ENCODE measurements around the gene MLST8.

Gene MLST8

DNA sequence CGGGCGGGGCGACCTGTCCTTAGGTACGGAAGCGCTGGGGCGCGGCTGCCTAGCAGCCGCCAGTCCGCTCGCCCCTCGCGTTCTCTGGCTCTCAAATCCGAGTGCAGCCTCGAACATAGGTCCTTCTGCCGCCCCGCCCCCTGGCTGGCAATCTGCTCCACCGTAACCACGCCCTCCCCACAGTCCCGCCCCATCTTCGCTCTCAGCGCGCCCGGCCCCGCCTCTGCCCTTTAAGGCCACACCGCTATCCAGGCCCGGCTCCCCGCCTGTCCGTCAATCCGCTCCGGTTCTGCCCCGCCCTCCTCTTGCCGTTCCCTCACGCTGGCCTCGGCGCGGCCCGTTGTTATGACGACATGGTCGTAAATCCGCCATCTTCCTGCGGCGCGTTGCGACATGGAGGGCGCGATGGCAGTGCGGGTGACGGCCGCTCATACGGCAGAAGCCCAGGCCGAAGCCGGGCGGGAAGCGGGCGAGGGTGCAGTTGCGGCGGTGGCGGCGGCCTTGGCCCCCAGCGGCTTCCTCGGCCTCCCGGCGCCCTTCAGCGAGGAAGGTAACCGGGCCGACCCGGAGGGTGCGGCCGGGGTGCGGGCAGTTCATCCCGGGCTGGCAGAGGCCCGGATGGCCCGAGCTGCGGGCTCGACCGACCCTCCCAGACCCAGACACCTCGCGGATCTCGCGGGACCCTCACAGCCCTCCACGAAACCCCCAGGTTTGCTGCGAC lies 18.1 kb downstream of the MLST8 start, which contains the start of gene E4F1 (continued):
- TF ChIP-seq, protein P1, sequence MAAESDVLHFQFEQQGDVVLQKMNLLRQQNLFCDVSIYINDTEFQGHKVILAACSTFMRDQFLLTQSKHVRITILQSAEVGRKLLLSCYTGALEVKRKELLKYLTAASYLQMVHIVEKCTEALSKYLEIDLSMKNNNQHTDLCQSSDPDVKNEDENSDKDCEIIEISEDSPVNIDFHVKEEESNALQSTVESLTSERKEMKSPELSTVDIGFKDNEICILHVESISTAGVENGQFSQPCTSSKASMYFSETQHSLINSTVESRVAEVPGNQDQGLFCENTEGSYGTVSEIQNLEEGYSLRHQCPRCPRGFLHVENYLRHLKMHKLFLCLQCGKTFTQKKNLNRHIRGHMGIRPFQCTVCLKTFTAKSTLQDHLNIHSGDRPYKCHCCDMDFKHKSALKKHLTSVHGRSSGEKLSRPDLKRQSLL (tag by site-specific recombination; IDR thresholded peaks at IDR 0.05), result no peak
- no peak for TF ChIP-seq ZNF555 (tag by site-specific recombination; conservative IDR thresholded peaks at IDR 0.05)
- TF ChIP-seq KLF8 (tag by site-specific recombination; IDR thresholded peaks at IDR 0.05), result peak; percentile 87
- TF ChIP-seq, protein P2, sequence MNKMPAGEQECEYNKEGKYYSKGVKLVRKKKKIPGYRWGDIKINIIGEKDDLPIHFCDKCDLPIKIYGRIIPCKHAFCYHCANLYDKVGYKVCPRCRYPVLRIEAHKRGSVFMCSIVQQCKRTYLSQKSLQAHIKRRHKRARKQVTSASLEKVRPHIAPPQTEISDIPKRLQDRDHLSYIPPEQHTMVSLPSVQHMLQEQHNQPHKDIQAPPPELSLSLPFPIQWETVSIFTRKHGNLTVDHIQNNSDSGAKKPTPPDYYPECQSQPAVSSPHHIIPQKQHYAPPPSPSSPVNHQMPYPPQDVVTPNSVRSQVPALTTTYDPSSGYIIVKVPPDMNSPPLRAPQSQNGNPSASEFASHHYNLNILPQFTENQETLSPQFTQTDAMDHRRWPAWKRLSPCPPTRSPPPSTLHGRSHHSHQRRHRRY (tag by site-specific recombination; IDR thresholded peaks at IDR 0.05), result no peak
- peak; percentile 99 for TF ChIP-seq KLF9 (tag by site-specific recombination; IDR thresholded peaks at IDR 0.05; ENCODE audit: low read depth)
- peak; percentile 51 for TF ChIP-seq KLF10 (tag by site-specific recombination; IDR thresholded peaks at IDR 0.05)
- peak; percentile 58; the same call in 1 of the 2 replicates for TF ChIP-seq ZIC2 (tag by site-specific recombination; IDR thresholded peaks at IDR 0.05)
- peak; percentile 56; the same call in 1 of the 2 replicates for TF ChIP-seq ZNF76 (tag by site-specific recombination; IDR thresholded peaks at IDR 0.05; ENCODE audit: borderline replicate concordance, low read depth)
- TF ChIP-seq ZNF621 (tag by site-specific recombination; IDR thresholded peaks at IDR 0.05), result no peak
- TF ChIP-seq, protein P3, sequence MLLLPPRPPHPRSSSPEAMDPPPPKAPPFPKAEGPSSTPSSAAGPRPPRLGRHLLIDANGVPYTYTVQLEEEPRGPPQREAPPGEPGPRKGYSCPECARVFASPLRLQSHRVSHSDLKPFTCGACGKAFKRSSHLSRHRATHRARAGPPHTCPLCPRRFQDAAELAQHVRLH (tag by site-specific recombination; IDR thresholded peaks at IDR 0.05), result peak; percentile 50; the same call in 1 of the 2 replicates
- no peak; the same call in 1 of the 2 replicates for TF ChIP-seq EGR2 (tag by site-specific recombination; IDR thresholded peaks at IDR 0.05; ENCODE audit: low read depth)
- peak; percentile 94 for TF ChIP-seq SP3 (tag by site-specific recombination; IDR thresholded peaks at IDR 0.05)
- TF ChIP-seq, protein P4, sequence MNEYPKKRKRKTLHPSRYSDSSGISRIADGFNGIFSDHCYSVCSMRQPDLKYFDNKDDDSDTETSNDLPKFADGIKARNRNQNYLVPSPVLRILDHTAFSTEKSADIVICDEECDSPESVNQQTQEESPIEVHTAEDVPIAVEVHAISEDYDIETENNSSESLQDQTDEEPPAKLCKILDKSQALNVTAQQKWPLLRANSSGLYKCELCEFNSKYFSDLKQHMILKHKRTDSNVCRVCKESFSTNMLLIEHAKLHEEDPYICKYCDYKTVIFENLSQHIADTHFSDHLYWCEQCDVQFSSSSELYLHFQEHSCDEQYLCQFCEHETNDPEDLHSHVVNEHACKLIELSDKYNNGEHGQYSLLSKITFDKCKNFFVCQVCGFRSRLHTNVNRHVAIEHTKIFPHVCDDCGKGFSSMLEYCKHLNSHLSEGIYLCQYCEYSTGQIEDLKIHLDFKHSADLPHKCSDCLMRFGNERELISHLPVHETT (tag by site-specific recombination; IDR thresholded peaks at IDR 0.05), result 0 out of 2 replicates have a peak, but pooled peaks have one; percentile 18
- peak; percentile 97 for TF ChIP-seq ZEB2 (tag by site-specific recombination; IDR thresholded peaks at IDR 0.05)
- TF ChIP-seq, protein P5, sequence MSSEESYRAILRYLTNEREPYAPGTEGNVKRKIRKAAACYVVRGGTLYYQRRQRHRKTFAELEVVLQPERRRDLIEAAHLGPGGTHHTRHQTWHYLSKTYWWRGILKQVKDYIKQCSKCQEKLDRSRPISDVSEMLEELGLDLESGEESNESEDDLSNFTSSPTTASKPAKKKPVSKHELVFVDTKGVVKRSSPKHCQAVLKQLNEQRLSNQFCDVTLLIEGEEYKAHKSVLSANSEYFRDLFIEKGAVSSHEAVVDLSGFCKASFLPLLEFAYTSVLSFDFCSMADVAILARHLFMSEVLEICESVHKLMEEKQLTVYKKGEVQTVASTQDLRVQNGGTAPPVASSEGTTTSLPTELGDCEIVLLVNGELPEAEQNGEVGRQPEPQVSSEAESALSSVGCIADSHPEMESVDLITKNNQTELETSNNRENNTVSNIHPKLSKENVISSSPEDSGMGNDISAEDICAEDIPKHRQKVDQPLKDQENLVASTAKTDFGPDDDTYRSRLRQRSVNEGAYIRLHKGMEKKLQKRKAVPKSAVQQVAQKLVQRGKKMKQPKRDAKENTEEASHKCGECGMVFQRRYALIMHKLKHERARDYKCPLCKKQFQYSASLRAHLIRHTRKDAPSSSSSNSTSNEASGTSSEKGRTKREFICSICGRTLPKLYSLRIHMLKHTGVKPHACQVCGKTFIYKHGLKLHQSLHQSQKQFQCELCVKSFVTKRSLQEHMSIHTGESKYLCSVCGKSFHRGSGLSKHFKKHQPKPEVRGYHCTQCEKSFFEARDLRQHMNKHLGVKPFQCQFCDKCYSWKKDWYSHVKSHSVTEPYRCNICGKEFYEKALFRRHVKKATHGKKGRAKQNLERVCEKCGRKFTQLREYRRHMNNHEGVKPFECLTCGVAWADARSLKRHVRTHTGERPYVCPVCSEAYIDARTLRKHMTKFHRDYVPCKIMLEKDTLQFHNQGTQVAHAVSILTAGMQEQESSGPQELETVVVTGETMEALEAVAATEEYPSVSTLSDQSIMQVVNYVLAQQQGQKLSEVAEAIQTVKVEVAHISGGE (tag by site-specific recombination; conservative IDR thresholded peaks at IDR 0.05; ENCODE audit: low read depth), result peak; percentile 22
- TF ChIP-seq SP7 (tag by site-specific recombination; IDR thresholded peaks at IDR 0.05), result peak; percentile 87
- TF ChIP-seq, protein P6, sequence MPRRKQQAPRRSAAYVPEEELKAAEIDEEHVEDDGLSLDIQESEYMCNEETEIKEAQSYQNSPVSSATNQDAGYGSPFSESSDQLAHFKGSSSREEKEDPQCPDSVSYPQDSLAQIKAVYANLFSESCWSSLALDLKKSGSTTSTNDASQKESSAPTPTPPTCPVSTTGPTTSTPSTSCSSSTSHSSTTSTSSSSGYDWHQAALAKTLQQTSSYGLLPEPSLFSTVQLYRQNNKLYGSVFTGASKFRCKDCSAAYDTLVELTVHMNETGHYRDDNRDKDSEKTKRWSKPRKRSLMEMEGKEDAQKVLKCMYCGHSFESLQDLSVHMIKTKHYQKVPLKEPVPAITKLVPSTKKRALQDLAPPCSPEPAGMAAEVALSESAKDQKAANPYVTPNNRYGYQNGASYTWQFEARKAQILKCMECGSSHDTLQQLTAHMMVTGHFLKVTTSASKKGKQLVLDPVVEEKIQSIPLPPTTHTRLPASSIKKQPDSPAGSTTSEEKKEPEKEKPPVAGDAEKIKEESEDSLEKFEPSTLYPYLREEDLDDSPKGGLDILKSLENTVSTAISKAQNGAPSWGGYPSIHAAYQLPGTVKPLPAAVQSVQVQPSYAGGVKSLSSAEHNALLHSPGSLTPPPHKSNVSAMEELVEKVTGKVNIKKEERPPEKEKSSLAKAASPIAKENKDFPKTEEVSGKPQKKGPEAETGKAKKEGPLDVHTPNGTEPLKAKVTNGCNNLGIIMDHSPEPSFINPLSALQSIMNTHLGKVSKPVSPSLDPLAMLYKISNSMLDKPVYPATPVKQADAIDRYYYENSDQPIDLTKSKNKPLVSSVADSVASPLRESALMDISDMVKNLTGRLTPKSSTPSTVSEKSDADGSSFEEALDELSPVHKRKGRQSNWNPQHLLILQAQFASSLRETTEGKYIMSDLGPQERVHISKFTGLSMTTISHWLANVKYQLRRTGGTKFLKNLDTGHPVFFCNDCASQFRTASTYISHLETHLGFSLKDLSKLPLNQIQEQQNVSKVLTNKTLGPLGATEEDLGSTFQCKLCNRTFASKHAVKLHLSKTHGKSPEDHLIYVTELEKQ (tag by site-specific recombination; IDR thresholded peaks at IDR 0.05; ENCODE audit: borderline replicate concordance), result peak; percentile 35; the same call in 1 of the 2 replicates
- no peak for TF ChIP-seq SCRT1 (tag by site-specific recombination; IDR thresholded peaks at IDR 0.05; ENCODE audit: borderline replicate concordance)
- no peak for TF ChIP-seq ZNF112 (tag by site-specific recombination; IDR thresholded peaks at IDR 0.05)
- peak; percentile 76 for TF ChIP-seq GLIS1 (tag by site-specific recombination; IDR thresholded peaks at IDR 0.05)
- TF ChIP-seq, protein P7, sequence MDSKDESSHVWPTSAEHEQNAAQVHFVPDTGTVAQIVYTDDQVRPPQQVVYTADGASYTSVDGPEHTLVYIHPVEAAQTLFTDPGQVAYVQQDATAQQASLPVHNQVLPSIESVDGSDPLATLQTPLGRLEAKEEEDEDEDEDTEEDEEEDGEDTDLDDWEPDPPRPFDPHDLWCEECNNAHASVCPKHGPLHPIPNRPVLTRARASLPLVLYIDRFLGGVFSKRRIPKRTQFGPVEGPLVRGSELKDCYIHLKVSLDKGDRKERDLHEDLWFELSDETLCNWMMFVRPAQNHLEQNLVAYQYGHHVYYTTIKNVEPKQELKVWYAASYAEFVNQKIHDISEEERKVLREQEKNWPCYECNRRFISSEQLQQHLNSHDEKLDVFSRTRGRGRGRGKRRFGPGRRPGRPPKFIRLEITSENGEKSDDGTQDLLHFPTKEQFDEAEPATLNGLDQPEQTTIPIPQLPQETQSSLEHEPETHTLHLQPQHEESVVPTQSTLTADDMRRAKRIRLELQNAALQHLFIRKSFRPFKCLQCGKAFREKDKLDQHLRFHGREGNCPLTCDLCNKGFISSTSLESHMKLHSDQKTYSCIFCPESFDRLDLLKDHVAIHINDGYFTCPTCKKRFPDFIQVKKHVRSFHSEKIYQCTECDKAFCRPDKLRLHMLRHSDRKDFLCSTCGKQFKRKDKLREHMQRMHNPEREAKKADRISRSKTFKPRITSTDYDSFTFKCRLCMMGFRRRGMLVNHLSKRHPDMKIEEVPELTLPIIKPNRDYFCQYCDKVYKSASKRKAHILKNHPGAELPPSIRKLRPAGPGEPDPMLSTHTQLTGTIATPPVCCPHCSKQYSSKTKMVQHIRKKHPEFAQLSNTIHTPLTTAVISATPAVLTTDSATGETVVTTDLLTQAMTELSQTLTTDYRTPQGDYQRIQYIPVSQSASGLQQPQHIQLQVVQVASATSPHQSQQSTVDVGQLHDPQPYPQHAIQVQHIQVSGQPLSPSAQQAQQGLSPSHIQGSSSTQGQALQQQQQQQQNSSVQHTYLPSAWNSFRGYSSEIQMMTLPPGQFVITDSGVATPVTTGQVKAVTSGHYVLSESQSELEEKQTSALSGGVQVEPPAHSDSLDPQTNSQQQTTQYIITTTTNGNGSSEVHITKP (tag by site-specific recombination; IDR thresholded peaks at IDR 0.05), result peak; percentile 61
- TF ChIP-seq, protein P8, sequence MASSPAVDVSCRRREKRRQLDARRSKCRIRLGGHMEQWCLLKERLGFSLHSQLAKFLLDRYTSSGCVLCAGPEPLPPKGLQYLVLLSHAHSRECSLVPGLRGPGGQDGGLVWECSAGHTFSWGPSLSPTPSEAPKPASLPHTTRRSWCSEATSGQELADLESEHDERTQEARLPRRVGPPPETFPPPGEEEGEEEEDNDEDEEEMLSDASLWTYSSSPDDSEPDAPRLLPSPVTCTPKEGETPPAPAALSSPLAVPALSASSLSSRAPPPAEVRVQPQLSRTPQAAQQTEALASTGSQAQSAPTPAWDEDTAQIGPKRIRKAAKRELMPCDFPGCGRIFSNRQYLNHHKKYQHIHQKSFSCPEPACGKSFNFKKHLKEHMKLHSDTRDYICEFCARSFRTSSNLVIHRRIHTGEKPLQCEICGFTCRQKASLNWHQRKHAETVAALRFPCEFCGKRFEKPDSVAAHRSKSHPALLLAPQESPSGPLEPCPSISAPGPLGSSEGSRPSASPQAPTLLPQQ (tag by site-specific recombination; IDR thresholded peaks at IDR 0.05), result peak; percentile 50; the same call in 1 of the 2 replicates

Measured in HEK293 (cell line).